ENCODE measurements around the gene HTT. TPM values are rescaled to one million over a fixed set of nuclear protein-coding genes. Genes with fewer than 3 reads are reported as not detected.

The HTT gene
- total and polyA plus RNA-seq, 2 of the 13 experiments (the other 11 are each of a cell fraction or from before 2014, with no cell fraction given), result 17.5 to 19.5 TPM

- TF ChIP-seq REST (IDR thresholded peaks at IDR 0.05; ENCODE audit: borderline replicate concordance in 1 of 2, low read depth in 1 of 2, low read length in 2 of 2) (no peak), RAD51 (IDR thresholded peaks at IDR 0.05; ENCODE audit: borderline replicate concordance) (no peak), FOSL2 (CRISPR knock-in tag; IDR thresholded peaks at IDR 0.05) (peak; percentile 84), ERF (CRISPR knock-in tag; IDR thresholded peaks at IDR 0.05) (peak; percentile 63; the same call in 1 of the 2 replicates), CBX5 (CRISPR knock-in tag; IDR thresholded peaks at IDR 0.05; ENCODE audit: borderline replicate concordance) (peak; percentile 28; the same call in 1 of the 2 replicates), PBX2 (CRISPR knock-in tag; IDR thresholded peaks at IDR 0.05) (peak; percentile 63; the same call in 1 of the 2 replicates), GPBP1L1 (CRISPR knock-in tag; IDR thresholded peaks at IDR 0.05) (no peak), MIER3 (CRISPR knock-in tag; IDR thresholded peaks at IDR 0.05; ENCODE audit: borderline replicate concordance) (0 out of 2 replicates have a peak, but pooled peaks have one; percentile 50), SNAPC4 (CRISPR knock-in tag; IDR thresholded peaks at IDR 0.05) (no peak), ZNF546 (CRISPR knock-in tag; conservative IDR thresholded peaks at IDR 0.05) (no peak), MAFF (IDR thresholded peaks at IDR 0.05; ENCODE audit: low read depth, low read length) (no peak), ZNF264 (CRISPR knock-in tag; IDR thresholded peaks at IDR 0.05) (no peak), ARID2 (CRISPR knock-in tag; IDR thresholded peaks at IDR 0.05; ENCODE audit: borderline replicate concordance) (no peak), ZNF234 (CRISPR knock-in tag; conservative IDR thresholded peaks at IDR 0.05) (no peak), PATZ1 (CRISPR knock-in tag; IDR thresholded peaks at IDR 0.05) (no peak)
Measured at GRCh38 chr4:3106339-3107186, 32.1 kb downstream of the HTT start (continued).

Measured in HepG2 (cell line).